Osteoblast (primary cell): ENCODE results near the gene PCCA. TPM values are rescaled to one million over a fixed set of nuclear protein-coding genes. Genes with fewer than 3 reads are reported as not detected.

ENCODE experiments used
- DNase-seq: peaks from one replicate; pipeline ENCODE4 v3.0.0; 2011; ENCODE audit warnings: low spot score, mixed read lengths; ENCODE audit not compliant: insufficient read length; ENCODE audit errors: missing footprints
- H2AFZ ChIP-seq: 2 replicates; pipeline ENCODE4 v1.6.0; 2011; ENCODE audit warnings: mild to moderate bottlenecking, low read length
- H3K27ac ChIP-seq: 2 replicates; pipeline ENCODE4 v1.5.1; 2011; ENCODE audit warnings: mild to moderate bottlenecking, low read depth, low read length, moderate library complexity
- H3K27me3 ChIP-seq: 2 replicates; pipeline ENCODE4 v1.6.0; 2012; ENCODE audit warnings: mild to moderate bottlenecking, control low read depth, inconsistent platforms, low read length, moderate library complexity; ENCODE audit not compliant: insufficient read depth
- H3K36me3 ChIP-seq: 2 replicates; pipeline ENCODE4 v1.5.1; 2011; ENCODE audit warnings: mild to moderate bottlenecking, low read length, control low read depth, moderate library complexity; ENCODE audit not compliant: insufficient read depth
- H3K4me1 ChIP-seq: 2 replicates; pipeline ENCODE4 v1.5.1; 2011; ENCODE audit warnings: mild to moderate bottlenecking, low read length, control low read depth, moderate library complexity; ENCODE audit not compliant: insufficient read depth
- H3K4me2 ChIP-seq: 2 replicates; pipeline ENCODE4 v1.6.0; 2011; ENCODE audit warnings: mild to moderate bottlenecking, low read length; ENCODE audit not compliant: insufficient read depth
- H3K4me3 ChIP-seq: fragments of 200-600 bp; sonication (generic); 3 replicates; pipeline ENCODE4 v1.5.1; 2012; ENCODE audit warnings: mild to moderate bottlenecking, low read length, inconsistent platforms; ENCODE audit not compliant: insufficient read depth
- H3K79me2 ChIP-seq: 2 replicates; pipeline ENCODE4 v1.6.0; 2012; ENCODE audit warnings: mild to moderate bottlenecking, low read length, control low read depth, inconsistent platforms; ENCODE audit not compliant: insufficient read depth
- H3K9me3 ChIP-seq: 2 replicates; pipeline ENCODE4 v1.5.1; 2011; ENCODE audit warnings: low read depth, low read length, control low read depth
- H4K20me1 ChIP-seq: 2 replicates; pipeline ENCODE4 v1.6.0; 2012; ENCODE audit warnings: mild to moderate bottlenecking, low read length, control low read depth; ENCODE audit not compliant: insufficient read depth
- CTCF ChIP-seq: IDR thresholded peaks from 2 replicates; pipeline ENCODE4 v1.5.1; 2011; ENCODE audit warnings: mild to moderate bottlenecking, low read depth, low read length, moderate library complexity; ENCODE audit errors: extremely low read depth
- total RNA-seq: library from RNA; depleted of rRNA; stranded (reverse); fragments of >200 nt; gene quantifications from 2 replicates; pipeline ENCODE4 v1.2.3, GENCODE V29; 2012

Gene PCCA
- total RNA-seq, 1 donor = 40.5 TPM

- Histone ChIP-seq H3K27ac (no peak overlapping the region), H3K79me2 (no peaks in the 10 kb centered on the region), H2AFZ (no peak overlapping the region), H4K20me1 (no peaks in the 10 kb centered on the region), H3K27me3 (no peaks in the 10 kb centered on the region), H3K36me3 (no peaks in the 10 kb centered on the region), H3K9me3 (no peaks in the 10 kb centered on the region), H3K4me2 (no peak overlapping the region), H3K4me3 (no peak overlapping the region), H3K4me1 (no peaks in the 10 kb centered on the region)
- TF ChIP-seq CTCF = no peak
- no peak for DNase-seq
These were observed 395.0 kb downstream of the PCCA start for GRCh38 chr13:100483841-100484381.

DNA sequence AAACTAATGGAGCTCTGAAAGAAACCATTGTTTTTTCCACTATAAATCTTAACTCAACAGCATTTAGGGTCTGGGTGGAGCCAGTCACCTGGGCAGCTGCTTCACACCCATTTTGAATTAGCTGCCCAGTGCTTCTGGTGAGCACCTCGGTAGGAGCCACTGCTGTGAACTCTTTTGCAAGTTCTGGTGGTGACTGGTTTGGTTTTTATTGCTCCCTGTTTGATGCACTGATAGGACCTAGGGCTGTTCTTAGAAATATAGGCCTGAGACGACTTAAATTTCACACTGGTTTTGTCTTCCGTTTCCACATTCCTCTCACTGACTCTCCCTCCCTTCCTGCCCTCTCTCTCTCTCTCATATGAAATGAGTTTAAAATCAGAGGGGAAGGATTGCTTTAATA, 395.8 kb downstream of the PCCA start:
- TF ChIP-seq CTCF = no peak
- H3K79me2 ChIP-seq = no peaks in the 10 kb centered on the region
- H4K20me1 ChIP-seq = no peaks in the 10 kb centered on the region
- H3K4me3 ChIP-seq = no peak overlapping the region
- H3K4me2 ChIP-seq = no peak overlapping the region
- H3K27ac ChIP-seq = no peak overlapping the region
- H3K9me3 ChIP-seq = no peaks in the 10 kb centered on the region
- no peak for DNase-seq
- no peaks in the 10 kb centered on the region for H3K36me3 ChIP-seq
- H2AFZ ChIP-seq = no peak overlapping the region
- H3K27me3 ChIP-seq = no peaks in the 10 kb centered on the region
- H3K4me1 ChIP-seq = no peaks in the 10 kb centered on the region

GRCh38 chr13:100485265-100485664, 396.4 kb downstream of the PCCA start:
- no peak overlapping the region for H2AFZ ChIP-seq
- no peak overlapping the region for H3K27ac ChIP-seq
- H3K27me3 ChIP-seq = no peaks in the 10 kb centered on the region
- H3K36me3 ChIP-seq = no peaks in the 10 kb centered on the region
- no peaks in the 10 kb centered on the region for H4K20me1 ChIP-seq
- no peak for DNase-seq
- no peak overlapping the region for H3K4me2 ChIP-seq
- H3K9me3 ChIP-seq = no peaks in the 10 kb centered on the region
- H3K79me2 ChIP-seq = no peaks in the 10 kb centered on the region
- no peaks in the 10 kb centered on the region for H3K4me1 ChIP-seq
- no peak for TF ChIP-seq CTCF
- no peak overlapping the region for H3K4me3 ChIP-seq

DNA sequence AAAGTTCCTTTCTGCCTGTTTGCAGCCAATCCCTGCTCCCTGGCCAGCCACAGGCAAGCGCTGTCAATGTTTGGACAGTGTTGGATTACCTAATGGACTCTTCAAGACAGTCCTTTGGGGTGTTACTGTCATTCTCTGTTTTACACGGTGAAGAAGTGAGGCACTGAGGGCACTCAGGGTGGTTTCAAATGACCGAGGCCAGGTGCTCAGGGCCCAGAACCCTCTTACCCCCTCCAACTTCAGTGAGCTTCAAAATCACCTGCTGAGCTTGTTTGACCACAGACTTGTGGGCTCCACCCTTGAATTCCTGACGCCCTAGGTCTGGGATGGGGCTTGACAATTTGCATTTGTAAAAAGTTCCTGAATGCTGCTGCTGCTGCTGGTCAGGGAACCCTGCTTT, 401.8 kb downstream of the PCCA start:
- Histone ChIP-seq H3K4me1 (peaks cover 6% of the 10 kb centered on the region), H3K4me2 (no peak overlapping the region), H2AFZ (no peak overlapping the region), H3K36me3 (no peaks in the 10 kb centered on the region), H3K4me3 (no peak overlapping the region), H4K20me1 (no peaks in the 10 kb centered on the region), H3K27me3 (no peaks in the 10 kb centered on the region), H3K9me3 (no peaks in the 10 kb centered on the region), H3K79me2 (no peaks in the 10 kb centered on the region), H3K27ac (no peak overlapping the region)
- no peak for TF ChIP-seq CTCF
- DNase-seq = no peak
